Astrocyte of the cerebellum (primary cell): Measurements from ENCODE around the gene ZNF699.
A peak's percentile ranks its signal among the peaks of the same experiment; 100 is the strongest.

ENCODE experiments used
- DNase-seq: peaks from one replicate; pipeline ENCODE4 v3.0.0-alpha.2; 2011; ENCODE audit warnings: low read depth
- H3K4me3 ChIP-seq: 2 replicates; pipeline ENCODE4 v1.5.1; 2011; ENCODE audit warnings: mild to moderate bottlenecking, low read depth, low read length, moderate library complexity
- in situ Hi-C: cut with HindIII; loops from 2 replicates; pipeline ENCODE4 v1.10.0; 2017; ENCODE audit warnings: low sequenced_read_pairs
- TF ChIP-seq, protein P1 (sequence below): IDR thresholded peaks from 2 replicates; pipeline ENCODE4 v1.5.1; 2012; ENCODE audit warnings: low read length, low read depth, moderate library complexity, mild to moderate bottlenecking; ENCODE audit errors: missing control alignments

Gene ZNF699

DNA sequence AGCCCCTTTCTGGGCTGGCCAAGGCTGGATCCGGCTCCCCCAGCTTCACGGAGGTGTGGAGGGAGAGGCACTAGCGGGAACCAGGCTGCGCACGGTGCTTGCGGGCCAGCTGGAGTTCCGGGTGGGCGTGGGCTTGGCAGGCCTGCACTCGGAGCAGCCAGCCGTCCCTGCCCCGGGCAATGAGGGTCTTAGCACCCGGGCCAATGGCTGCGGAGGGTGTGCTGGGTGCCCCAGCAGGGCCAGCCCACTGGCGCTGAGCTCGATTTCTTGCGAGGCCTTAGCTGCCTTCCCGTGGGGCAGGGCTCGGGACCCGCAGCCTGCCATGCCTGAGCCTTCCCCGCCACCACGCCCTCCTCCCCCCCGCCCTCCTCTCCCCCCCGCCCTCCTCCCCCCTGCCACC lies 11.7 kb upstream of the ZNF699 start:
- no peak overlapping the region for H3K4me3 ChIP-seq
- DNase-seq, result no peak
- TF ChIP-seq, protein P1, sequence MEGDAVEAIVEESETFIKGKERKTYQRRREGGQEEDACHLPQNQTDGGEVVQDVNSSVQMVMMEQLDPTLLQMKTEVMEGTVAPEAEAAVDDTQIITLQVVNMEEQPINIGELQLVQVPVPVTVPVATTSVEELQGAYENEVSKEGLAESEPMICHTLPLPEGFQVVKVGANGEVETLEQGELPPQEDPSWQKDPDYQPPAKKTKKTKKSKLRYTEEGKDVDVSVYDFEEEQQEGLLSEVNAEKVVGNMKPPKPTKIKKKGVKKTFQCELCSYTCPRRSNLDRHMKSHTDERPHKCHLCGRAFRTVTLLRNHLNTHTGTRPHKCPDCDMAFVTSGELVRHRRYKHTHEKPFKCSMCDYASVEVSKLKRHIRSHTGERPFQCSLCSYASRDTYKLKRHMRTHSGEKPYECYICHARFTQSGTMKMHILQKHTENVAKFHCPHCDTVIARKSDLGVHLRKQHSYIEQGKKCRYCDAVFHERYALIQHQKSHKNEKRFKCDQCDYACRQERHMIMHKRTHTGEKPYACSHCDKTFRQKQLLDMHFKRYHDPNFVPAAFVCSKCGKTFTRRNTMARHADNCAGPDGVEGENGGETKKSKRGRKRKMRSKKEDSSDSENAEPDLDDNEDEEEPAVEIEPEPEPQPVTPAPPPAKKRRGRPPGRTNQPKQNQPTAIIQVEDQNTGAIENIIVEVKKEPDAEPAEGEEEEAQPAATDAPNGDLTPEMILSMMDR, result no peak
- in situ Hi-C loops, result no loop called here

DNA sequence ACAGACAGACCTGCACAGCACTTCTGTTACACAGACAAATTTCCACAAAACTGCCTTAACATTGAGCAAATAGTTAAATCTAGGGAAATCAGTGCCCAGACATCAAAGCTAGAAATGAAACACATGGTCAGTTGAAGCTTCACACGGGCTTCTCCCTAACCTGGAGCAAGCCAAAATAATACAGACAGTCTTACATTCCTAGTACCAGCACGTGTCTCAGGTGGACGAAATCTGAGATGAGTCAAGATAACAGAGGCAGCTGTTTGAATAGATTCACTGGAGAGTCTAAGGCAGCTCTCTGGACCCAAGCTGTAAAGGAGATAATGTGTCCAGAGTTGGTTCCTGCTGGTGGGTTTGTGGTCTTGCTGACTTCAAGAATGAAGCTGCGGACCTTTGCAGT lies 4.1 kb upstream of the ZNF699 start:
- TF ChIP-seq, protein P1, result no peak
- DNase-seq, result no peak
- in situ Hi-C loops, result no loop called here
- no peak overlapping the region for H3K4me3 ChIP-seq

DNA sequence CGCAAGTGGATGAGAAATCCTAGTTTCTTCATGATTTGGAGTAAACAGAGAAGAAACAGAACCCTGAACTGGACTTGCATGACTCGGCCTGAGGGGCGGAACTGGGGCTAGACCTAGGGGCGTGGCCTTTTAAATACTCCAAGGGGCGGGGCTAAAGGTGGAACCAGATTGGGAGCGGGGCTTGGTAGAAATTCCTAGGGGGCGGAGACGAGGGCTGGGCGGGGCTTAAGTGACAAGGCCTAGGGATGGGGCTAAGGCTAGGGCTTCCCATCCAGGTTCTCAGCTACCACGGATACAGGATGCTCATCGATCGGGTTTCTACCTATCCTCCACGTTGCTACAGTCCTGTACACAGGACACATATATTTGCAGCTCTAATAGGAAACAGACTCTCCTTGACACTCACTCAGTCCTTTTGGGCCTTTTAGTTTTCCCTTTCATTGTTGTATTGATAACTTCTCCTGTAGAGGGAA lies 372 bp upstream of the ZNF699 start:
- in situ Hi-C loops, result no loop called here
- peak overlapping the region; percentile 92 for H3K4me3 ChIP-seq
- TF ChIP-seq, protein P1, result no peak
- DNase-seq, result peak; percentile 79

DNA sequence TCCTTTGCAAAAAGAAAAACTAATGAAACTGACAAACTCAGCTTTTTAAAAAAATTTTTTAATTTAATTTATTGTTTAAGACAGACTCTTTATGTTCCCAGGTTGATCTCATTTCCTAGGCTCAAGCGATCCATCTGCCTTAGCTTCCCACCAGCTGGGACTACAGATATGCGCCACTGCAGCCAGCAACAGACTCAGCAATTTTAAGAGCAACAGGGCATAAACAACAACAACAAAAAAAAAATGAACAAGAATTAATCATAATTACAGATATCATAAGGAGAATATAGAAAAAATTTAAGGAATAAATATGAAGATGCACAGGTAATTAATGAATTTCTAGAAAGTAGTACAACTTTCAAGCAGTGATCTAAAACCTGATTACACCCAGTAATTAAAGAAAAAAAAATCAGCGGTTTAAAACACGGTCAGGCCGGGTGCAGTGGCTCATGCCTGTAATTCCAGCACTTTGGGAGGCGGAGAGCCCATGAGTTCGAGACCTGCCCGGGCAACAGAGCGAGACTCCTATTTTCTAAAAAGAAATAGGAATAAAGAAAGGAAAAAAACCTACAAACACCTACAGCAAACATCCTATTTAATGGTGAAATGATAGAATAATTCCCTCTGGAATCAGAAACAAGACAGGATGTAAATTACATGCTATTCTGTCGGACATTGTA lies 1.4 kb downstream of the ZNF699 start:
- no peak for DNase-seq
- in situ Hi-C loops, result no loop called here
- H3K4me3 ChIP-seq, result peak overlapping the region; percentile 92
- TF ChIP-seq, protein P1, result no peak

DNA sequence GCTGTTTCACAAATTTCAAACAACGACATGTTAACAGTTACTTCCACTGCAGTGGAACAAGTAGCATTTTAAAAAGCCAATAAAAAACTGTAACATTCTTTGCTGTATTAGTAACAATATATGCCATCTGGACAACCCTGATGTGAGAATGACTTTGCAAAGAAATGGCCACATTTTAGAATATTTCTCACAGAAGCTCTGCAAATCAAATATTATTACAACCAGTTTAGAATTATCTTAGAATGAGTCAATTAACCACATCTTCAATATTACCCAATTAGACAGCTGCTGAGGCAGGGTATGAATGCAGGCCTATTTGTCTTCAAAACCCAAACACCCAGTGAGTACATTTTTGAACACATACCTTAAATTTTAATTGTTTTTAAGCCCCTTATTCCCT lies 3.2 kb downstream of the ZNF699 start:
- no peak overlapping the region for H3K4me3 ChIP-seq
- TF ChIP-seq, protein P1, result no peak
- in situ Hi-C loops, result no loop called here
- DNase-seq, result peak; percentile 47

DNA sequence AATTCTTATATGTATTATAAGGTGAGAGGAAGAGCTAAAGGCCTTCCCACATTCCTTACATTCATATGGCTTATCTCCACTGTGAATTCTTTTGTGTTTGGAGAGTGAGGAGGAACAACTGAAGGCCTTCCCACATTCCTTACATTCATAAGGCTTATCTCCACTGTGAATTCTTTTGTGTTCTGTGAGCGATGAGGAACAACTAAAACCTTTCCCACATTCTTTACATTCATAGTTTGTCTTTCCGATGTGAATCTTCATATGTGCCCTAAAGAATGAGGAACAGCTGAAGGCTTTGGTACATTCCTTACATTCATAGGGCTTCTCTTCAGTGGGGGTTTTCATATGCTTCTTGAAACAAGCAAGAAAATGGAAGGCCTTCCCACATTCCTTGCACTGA lies 13.3 kb downstream of the ZNF699 start:
- H3K4me3 ChIP-seq, result no peak overlapping the region
- DNase-seq, result no peak
- TF ChIP-seq, protein P1, result no peak
- in situ Hi-C loops, result no loop called here
